CD4-positive, alpha-beta T cell treated with Interleukin-12 subunit alpha and Interleukin-12 subunit beta, for 1 hour (primary cell): Measurements from ENCODE around the gene PLEK2.
"Not testable (repeated sequence)": the region's sequence is repeated elsewhere in the genome, so short reads cannot be mapped to it uniquely, and the experiment has no call there.

Experiments
- DNase-seq: peaks from one replicate; pipeline ENCODE4 v3.0.0-alpha.2; 2020

PLEK2 gene, protein sequence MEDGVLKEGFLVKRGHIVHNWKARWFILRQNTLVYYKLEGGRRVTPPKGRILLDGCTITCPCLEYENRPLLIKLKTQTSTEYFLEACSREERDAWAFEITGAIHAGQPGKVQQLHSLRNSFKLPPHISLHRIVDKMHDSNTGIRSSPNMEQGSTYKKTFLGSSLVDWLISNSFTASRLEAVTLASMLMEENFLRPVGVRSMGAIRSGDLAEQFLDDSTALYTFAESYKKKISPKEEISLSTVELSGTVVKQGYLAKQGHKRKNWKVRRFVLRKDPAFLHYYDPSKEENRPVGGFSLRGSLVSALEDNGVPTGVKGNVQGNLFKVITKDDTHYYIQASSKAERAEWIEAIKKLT

DNA sequence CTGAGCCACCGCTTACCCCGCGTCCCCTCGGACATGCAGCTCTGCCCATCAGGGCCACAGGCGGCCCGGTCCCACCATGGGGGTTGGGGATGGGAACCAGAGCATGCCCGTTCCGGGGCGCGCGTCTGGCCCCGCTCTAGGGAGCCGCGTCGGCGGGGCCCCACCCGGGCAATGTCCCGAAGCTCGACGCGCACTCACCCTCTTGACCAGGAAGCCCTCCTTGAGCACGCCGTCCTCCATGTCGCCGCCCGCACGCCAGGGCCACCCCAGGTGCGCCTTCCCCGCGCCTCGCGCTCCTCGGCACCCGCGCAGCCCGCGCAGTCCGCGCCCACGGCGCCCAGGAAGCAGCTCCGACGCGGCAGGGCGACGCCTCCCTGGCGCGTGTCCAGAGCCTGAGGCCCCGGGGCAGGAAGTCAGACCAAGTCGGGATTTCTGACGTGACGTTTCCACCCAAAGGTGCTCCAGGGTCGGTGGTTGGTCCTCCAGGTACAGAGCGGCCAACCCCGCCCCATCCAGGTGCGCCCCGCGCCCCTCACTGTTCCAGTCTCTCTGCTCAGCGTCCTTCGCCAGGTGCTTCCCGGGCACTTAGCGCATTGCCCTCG, at the start of gene PLEK2:
Gene PLEK2 (minus strand): TSS at position 346 of the 602 bp plus-strand sequence. CDS start 106 bp downstream, at position 240.
- DNase-seq, result peak; percentile 59

DNA sequence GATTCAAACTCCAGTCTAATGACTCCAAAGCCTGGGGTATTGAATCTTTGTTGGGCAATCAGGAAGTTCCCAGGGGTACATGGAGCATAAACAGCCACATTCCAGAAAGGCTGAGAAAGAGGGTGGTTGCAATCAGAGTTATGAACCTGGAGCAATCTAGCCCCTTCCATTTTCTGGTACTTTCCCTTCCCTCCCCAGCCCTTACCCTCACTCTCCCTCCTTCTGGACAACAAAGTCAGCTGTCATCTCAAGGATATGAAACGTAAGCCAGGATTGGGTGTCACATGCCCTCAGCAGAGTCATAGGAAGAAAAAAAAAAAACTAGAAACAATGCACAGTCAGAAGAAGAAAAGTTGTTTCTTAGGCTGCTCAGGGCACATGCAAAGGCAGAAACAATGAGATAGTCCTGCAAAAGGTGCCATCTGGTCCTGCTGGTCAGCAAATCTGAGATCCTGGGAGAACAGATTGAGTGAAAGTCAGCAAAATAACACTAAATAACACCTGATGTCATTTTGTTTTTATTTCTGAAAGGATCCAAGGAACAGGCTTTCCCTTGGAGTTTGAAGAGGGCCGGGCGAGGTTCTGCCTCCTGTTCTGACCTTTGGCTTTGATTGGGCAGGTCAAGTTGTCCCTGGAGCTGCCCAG, 49.5 kb upstream of the PLEK2 start:
- DNase-seq, result no peak

DNA sequence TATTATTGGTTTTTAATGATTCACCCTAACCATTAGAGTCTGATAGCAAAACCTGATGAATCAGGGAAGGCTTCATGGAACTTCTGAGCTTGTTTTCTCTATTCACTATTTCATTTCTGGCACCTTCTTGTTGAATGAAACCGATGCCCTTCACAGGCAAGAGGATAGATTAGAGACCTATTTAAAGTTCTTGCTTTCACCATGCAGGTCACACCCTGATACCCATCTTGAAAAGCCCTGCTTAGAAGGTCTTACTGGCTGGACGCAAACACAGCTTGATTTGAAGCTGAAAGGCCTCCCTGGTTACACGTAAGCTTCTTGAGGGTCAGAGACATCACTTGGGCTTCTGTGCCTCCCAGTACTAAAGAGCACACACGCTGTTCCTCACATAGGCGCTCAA, 47.4 kb upstream of the PLEK2 start:
- DNase-seq, result no peak

DNA sequence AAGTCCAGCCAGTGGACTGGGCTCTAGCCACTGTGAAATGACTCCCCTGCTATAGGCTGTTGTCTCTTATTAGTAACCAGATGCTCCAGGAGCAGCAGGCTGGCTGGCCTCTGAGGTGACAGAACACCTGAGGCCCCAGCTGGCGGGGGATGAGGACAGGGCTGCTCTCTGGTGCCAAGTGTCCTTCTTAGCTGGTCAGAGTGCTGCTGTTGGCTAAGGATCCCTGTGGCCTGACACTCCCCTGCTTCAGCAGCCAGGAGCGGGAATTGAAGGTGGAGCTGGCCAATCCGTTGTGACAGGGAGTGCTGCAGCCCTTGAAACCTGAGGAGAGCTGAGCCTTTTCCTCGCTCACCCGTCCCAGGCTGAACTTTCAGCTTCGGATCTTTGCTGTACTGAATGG, 45.8 kb upstream of the PLEK2 start:
- no peak for DNase-seq

DNA sequence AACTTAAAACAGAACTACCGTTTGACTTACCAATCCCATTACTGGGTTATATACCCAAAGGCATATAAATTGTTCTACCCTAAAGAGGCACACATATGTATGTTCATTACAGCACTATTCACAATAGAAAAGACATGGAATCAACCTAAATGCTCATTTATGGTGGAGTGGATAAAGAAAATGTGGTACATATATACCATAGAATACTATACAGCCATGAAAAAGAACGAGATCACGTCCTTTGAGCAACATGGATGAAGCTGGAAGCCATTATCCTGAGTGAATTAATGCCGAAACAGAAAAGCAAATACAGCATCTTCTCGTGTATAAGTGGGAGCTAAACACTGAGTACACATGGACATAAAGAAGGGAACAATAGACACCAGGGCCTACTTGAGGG, 44.8 kb upstream of the PLEK2 start:
- DNase-seq, result no peak

DNA sequence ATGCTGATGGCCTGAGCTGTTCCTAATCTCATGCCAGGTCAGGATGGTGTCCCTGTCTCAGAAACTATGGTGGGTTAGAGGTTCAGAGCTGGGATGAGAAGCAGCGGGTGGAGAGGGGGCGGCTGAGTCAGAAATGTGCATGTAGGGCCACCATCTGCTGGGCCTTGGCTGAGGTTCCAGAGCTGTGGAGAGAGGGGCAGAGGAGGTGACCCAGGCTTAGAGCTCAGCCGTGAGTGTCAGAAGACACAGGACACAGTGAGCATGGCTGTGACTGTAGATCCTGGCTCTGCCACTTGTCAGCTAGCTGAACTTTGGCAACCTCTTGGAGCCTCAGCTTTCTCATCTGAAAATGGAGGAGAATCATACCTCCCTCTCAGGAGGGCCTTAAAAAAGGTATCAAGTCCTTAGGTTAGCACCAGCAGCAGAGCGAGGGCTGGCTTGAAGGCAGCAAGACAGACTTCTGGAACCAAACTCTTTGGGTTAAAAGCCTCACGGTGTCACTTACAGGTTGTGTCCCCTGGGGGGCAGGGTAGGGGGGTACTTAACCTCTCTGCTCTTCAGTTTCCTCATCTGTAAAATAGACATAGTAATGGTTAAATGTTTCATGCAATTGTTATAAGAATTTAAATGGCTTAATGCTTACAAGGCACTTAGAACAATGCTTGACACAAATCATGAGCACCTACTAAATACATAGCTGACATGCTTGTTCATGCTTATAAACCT, 41.8 kb upstream of the PLEK2 start:
- no peak for DNase-seq

DNA sequence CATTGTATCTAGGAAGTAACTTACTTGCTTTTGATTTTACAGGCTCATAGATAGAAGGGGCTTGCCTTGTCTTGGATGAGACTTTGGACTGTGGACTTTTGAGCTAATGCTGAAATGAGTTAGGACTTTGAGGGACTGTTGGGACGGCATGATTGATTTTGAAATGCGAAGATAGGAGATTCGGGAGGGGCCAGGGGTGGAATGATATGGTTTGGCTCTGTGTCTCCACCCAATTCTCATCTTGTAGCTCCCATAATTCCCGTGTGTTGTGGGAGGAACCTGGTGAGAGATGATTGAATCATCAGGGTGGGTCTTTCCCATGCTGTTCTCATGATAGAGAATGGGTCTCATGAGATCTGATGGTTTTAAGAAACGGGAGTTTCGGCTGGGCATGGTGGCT, 39.7 kb upstream of the PLEK2 start:
- DNase-seq, result not testable (repeated sequence)

DNA sequence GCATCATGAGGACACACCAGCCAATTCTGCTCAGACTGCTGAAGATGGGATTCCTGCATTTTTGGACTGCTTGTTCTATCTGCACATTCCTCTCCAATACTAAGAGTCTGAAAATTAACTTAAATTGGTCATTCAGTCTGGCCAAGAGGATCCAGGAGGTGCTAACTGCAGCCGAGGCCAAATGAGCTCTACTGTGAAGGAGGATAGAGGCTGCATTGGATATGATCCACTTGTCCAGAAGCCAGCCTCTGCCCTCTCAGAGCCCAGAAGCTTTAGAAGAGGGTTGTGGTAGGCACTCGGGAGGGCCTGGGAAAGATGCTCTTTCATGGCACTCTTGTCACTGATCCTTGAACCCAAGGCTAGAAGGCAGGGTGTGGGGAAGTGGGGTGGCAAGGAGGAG, 37.1 kb upstream of the PLEK2 start:
- DNase-seq, result no peak

DNA sequence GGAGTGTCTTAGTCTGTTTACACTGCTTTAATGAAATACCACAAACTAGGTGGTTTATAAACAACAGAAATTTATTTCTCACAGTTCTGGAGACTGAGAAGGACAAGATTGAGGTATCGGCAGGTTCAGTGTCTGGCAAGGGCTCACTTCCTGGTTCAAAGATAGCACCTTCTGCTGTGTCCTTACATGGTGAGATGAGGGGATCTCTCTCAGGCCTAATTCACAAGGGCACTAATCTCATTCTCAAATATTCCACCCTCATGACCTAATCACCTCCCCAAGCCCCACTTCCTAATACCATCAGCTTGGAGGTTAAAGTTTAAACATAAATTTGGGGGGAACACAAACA, 35.0 kb upstream of the PLEK2 start:
- DNase-seq, result no peak

DNA sequence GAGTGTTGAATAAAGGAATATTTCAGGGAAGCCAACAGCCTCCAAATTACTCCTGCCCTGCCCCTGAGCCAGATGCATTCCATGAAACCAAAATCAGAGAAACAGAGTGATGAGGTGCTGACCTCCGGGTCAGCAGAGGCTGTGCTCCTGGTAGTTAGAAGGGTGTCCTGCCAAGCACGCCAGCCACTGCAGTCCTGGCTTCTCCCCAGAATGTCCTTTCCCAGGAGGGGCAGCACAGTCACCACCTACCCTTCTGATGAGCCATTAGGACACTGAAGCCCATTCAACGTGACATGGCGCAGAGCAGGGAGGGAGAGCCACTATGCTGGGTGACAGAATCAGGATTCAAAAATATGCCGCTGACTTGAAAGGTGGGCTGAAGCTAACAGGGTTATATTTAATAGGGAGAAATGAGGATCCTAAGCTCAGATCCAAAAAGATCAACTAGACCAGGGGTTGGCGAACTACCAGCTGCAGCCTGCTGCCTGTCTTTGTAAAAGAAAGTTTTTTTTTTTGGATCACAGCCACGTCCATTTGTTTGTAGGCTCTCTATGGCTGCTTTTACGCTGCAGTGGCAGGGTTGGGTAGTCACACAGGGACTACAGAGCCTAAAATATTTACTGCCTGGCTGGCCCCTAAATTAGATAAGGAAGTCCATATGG, 34.5 kb upstream of the PLEK2 start:
- DNase-seq, result no peak

DNA sequence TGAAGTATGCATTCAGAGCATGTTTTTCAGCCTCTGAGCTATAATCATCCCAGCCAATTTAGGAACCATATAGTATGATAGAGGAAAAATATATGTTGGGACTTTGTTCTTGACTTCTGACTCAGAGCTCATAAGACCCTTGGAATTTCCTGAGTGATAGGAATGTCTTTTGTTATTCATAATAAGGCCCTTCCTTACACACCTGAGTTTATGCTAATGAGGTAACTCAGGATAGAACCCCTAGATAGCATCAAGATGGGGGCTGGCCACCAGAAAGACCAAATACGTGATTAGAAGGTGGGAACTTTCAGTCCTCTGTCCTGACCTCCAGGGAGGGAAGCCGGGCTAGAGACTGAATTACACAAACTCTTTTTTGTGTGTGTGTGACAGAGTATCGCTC, 32.4 kb upstream of the PLEK2 start:
- no peak for DNase-seq

DNA sequence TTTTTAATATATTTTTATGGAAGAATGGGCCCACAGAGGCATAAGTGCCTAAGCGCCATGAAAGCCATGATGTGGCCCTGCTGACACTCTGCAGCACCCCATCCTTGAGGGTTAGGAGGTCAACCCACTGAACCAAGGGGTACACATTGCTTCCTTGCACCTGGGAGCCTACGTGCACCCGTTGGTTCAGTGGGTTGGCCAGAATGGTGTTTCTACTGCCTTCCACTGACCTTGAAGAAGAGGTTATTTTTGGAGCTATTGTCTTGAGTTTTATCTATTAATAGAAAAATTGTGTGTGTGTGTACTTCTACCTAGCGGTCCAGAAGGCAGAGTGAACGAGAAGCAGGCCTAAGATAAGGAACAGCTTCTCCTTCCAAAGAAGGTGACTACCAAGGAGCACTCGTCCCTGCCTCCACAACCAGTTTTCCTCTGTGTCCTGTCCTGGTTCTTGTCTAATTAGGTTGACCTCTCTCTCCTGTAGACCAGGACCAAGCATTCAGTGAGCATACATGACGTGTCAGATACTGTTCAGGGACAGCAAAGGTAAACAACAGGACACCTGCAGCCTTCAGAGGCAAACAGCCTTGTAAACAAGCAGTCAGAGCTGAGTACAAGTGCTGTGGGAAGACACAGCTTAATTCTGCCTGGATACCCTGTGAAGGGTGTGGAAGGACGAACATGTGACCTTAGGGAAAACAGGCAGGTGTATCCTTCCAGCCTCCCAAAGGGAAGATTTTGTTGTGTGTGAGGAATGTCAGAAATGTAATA, 30.4 kb upstream of the PLEK2 start:
- DNase-seq, result no peak

DNA sequence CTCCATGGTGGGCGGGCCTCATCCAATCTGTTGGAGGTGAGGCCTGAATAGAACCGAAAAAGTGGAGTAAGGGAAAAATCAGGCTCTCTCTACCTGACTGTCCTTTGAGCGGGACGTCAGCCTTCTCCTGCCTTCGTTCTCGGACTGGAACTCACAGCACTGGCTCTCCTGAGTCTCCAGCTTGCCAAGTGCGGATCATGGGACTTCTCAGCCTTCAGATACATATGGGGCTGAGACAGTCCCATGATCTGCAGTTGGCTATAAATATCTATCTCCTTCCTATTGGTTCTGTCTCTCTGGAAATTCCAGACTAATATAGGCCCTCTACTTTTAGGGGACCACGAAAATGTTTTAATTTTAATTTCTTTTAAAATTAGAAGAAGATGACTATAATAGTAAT, 29.7 kb upstream of the PLEK2 start:
- no peak for DNase-seq

DNA sequence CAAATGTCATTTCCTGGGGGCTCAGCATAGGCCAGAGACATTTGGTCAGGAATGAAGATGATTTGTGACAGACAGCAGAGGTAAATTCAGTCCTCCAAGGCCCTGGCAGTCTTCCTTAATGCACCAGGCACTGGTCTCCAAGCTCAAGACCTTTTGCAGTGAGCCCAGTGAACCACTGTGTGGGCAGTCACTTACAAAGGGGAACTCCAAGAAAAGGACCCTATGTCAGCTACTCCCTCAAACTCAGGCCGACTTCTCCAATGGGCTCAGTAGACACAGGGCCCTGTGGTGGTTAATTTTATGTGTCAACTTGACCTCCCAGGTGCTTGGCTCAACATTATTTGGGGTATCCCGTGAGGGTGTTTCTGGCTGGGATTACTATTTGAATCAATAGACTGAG, 29.3 kb upstream of the PLEK2 start:
- DNase-seq, result no peak

DNA sequence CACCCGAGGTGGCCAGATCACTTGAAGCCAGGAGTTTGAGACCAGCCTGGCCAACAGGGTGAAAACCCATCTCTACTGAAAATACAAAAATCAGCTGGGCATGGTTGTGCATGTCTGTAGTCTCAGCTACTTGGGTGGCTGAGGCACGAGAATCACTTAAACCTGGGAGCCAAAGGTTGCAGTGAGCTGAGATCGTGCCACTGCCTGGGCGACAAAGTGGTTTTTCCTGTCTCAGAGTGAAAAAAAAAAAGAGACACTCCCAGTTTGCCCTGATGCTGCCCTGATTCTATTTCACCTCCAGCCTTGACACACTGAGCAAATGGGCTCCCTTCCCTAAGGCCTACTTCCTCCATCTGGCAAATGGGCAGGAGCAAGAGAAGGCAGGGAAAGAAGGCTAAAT, 28.5 kb upstream of the PLEK2 start:
- no peak for DNase-seq

DNA sequence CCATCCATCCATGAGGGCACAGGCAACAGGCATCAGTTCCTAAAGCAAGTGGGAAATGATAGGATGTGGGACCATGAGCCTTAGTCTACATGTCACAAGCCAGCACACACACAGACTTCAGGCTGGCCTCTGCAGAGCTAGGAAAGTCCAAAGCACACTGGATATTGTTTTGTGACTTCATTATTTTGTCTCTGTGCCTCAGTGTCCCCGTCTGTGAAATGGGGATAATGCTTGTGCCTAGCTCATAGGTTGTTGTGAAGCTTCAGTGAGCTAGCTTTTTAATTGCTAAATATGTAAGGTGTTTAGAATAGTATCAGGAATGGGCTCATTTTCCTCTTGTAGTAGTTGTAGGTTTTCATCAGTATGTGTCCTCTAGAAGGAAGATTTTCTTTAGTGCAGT, 27.0 kb upstream of the PLEK2 start:
- no peak for DNase-seq

DNA sequence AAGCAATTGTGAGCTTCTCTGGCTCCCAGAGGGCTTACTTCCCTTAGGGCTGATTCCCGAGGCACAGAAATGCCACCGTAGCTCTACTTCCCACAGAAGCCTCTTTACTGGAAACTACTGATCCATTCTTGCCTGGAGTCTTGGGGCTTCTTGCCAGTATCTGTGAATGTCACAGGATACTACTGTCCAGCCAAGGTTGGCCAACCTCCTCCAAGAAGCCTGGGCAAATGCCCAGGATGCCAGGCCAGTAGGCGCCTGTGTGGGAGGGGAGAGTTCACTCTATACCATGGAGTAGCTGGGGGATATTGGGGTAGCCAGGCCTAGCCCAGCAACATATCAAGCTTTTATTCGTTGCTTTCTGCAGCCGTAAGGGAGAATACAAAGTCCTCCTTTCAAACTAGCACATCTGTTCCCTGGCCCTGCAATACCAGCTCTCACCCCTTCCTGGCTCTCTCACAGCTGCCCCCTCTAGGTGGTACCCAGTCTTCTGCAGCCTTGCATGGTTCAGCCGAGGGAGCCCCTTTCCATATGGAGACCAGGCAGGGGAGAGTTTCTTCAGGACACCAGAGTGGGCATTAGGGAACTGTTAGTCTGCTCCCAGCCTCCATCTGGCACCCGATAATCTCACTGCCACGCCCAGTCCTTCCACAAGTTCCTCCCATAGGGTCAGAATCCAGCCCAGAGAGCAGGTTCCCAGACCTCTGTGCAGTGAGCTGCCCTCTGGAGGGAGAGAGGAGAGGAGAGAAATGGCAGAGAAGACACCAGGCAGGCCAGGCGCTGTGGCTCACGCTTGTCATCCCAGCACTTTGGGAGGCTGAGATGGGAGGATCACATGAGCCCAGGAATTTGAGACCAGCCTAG, 24.3 kb upstream of the PLEK2 start:
- no peak for DNase-seq

DNA sequence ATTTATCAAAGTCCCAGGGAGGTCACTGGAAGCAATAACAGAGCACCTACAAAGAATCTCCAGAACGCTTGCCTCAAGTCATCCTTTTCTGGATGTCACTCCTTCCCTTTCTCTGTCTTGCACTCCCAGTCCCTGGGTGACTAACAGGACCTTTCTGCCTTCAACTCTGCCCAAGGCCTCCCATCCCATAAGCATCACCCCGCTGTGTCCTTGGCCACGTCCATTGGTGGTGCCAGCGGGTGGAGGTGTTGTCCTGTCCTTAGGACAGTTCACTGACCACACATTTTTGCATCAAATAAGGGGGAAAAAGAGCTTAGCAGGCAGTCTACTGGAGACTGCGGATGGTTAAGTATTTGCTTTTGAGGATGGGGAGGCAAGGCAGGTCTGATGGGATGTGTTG, 23.6 kb upstream of the PLEK2 start:
- no peak for DNase-seq

DNA sequence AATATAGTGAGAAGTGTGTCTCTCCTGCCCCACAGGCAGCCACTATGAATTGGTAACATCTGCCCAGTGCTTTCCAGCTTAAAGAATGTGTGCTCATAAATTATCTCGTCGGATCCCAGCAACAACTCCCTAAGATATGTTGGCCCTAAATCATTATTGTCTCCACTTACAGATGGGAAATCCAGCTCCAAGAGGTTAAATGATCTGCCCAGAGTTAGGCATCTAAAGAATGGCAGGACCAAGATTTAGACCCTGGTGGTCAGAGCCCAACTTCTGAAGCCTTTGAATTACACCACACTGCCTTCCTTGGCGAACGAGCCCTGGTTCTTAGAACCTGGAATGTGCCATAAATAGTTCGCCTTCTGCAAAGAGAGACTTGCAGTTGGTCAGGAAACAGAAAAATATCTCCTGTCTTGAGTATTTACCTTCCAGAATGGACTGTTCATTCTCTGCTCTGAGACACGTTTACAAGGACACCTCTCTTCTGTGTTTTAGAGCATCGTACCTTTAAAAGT, 20.1 kb upstream of the PLEK2 start:
- no peak for DNase-seq

DNA sequence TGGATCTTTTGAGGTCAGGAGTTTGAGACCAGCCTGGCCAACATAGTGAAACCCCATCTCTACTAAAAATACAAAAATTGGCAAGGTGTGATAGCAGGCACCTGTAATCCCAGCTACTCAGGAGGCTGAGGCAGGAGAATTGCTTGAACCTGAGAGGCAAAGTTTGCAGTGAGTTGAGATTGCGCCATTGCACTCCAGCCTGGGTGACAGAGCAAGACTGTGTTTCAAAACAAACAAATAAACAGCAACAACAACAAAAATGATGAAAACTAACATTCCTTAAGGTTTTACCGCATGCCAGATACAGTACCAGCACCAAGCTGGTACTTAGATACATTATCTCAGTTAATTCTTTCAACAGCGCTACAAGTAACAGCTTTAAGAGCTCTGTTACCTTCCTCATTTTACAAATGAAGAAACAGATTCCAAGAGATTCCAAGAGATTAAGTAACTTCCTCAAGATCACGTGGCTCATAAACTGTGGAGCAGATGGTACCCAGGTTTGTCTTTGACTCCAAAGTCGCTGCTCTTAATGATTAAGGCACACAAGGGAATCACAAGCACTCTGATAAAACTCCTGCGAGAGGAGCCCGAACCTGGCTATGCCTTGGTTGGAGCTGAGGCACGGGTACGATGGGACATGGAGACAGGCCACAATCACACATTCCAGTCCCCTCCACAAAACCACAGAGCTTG, 17.7 kb upstream of the PLEK2 start:
- no peak for DNase-seq
